HepG2 (cell line): ENCODE measurements around the gene MT4. TPM values are rescaled to one million over a fixed set of nuclear protein-coding genes. Genes with fewer than 3 reads are reported as not detected.

Experiments used
- CHD2 ChIP-seq: IDR thresholded peaks from 2 replicates; pipeline ENCODE4 v1.6.1; 2011; ENCODE audit warnings: low read depth, low read length, improper control_type of control experiment
- CHD4 ChIP-seq: fragments of 200-600 bp; sonication (generic); IDR thresholded peaks from 2 replicates; pipeline ENCODE4 v1.7.0; 2017; ENCODE audit warnings: mild to moderate bottlenecking, low read length, borderline replicate concordance
- ERF ChIP-seq: IDR thresholded peaks from 2 replicates; pipeline ENCODE4 v1.6.1; 2018; ENCODE audit warnings: missing biosample characterization, missing genetic modification reagents
- FOXP4 ChIP-seq: sonication (generic); formaldehyde crosslinking; IDR thresholded peaks from 2 replicates; pipeline ENCODE4 v1.4.0; 2020; ENCODE audit warnings: missing genetic modification reagents
- FUBP1 ChIP-seq: sonication (generic); formaldehyde crosslinking; IDR thresholded peaks from 2 replicates; pipeline ENCODE4 v1.5.1; 2020; ENCODE audit warnings: missing genetic modification reagents, mild to moderate bottlenecking, borderline replicate concordance
- HIC2 ChIP-seq: sonication (generic); formaldehyde crosslinking; IDR thresholded peaks from 2 replicates; pipeline ENCODE4 v1.9.0; 2022; ENCODE audit warnings: low read depth, missing genetic modification reagents
- HOXA9 ChIP-seq: sonication (generic); formaldehyde crosslinking; IDR thresholded peaks from 2 replicates; pipeline ENCODE4 v1.8.1; 2022; ENCODE audit warnings: missing genetic modification reagents, mild to moderate bottlenecking, moderate library complexity, borderline replicate concordance
- KLF16 ChIP-seq, 2 experiments: sonication (generic) in 1 of 2; formaldehyde crosslinking in 1 of 2; IDR thresholded peaks; 2 replicates each; pipeline versions ENCODE4 v1.6.1 to v1.8.0; 2016 to 2023; ENCODE audit warnings: missing genetic modification reagents in 2 of 2, missing compliant biosample characterization in 1 of 2
- KMT2B ChIP-seq: IDR thresholded peaks from 2 replicates; pipeline ENCODE4 v1.6.1; 2016; ENCODE audit warnings: missing genetic modification reagents, missing compliant biosample characterization
- MATR3 ChIP-seq: sonication (generic); formaldehyde crosslinking; IDR thresholded peaks from 2 replicates; pipeline ENCODE4 v1.4.0; 2020; ENCODE audit warnings: missing genetic modification reagents
- POLR2G ChIP-seq: fragments of 200-400 bp; formaldehyde crosslinking; IDR thresholded peaks from 2 replicates; pipeline ENCODE4 v1.6.1; 2018; ENCODE audit warnings: mild to moderate bottlenecking, low read depth, low read length, moderate library complexity
- SIN3A ChIP-seq: IDR thresholded peaks from 2 replicates; pipeline ENCODE4 v1.6.1; 2011; ENCODE audit warnings: low read depth, mild to moderate bottlenecking, control low read depth, low read length, borderline replicate concordance
- SP140L ChIP-seq: sonication (generic); formaldehyde crosslinking; IDR thresholded peaks from 2 replicates; pipeline ENCODE4 v1.4.0; 2020; ENCODE audit warnings: missing genetic modification reagents, borderline replicate concordance
- UBTF ChIP-seq: sonication (generic); formaldehyde crosslinking; IDR thresholded peaks from 2 replicates; pipeline ENCODE4 v1.4.0; 2020; ENCODE audit warnings: mild to moderate bottlenecking, missing genetic modification reagents
- ZGPAT ChIP-seq: IDR thresholded peaks from 2 replicates; pipeline ENCODE4 v1.6.1; 2016; ENCODE audit warnings: mild to moderate bottlenecking
- ZNF205 ChIP-seq: IDR thresholded peaks from 2 replicates; pipeline ENCODE4 v1.6.1; 2018; ENCODE audit warnings: missing biosample characterization, missing genetic modification reagents
- ZNF335 ChIP-seq: sonication (generic); formaldehyde crosslinking; IDR thresholded peaks from 2 replicates; pipeline ENCODE4 v1.4.0; 2020; ENCODE audit warnings: missing genetic modification reagents
- ZNF337 ChIP-seq: sonication (generic); formaldehyde crosslinking; IDR thresholded peaks from 2 replicates; pipeline ENCODE4 v1.5.1; 2020; ENCODE audit warnings: missing genetic modification reagents, low read depth, mild to moderate bottlenecking, borderline replicate concordance
- ZNF496 ChIP-seq: sonication (generic); formaldehyde crosslinking; IDR thresholded peaks from 2 replicates; pipeline ENCODE4 v1.8.1; 2023; ENCODE audit warnings: mild to moderate bottlenecking, moderate library complexity, missing genetic modification reagents; ENCODE audit not compliant: insufficient replicate concordance
- polyA plus RNA-seq, 8 experiments: library from polyadenylated mRNA; depleted of rRNA in 3 of 8; stranded (reverse) in 7 of 8; unstranded in 1 of 8; fragments of >200 nt; fragmentation: Illumina TruSeq in 4 of 8; extraction: Trizol in 4 of 8; gene quantifications; 2 replicates each; pipeline versions ENCODE4 v1.2.1 to v1.2.3, GENCODE V29; 2011 to 2016; ENCODE audit warnings: low read depth in 4 of 8, missing spikeins in 1 of 8, mixed read lengths in 1 of 8; ENCODE audit not compliant: insufficient read depth in 1 of 8
- total RNA-seq, 5 experiments: library from RNA; depleted of rRNA; stranded (reverse); fragments of >200 nt; fragmentation: Illumina TruSeq; extraction: Trizol; gene quantifications; 2 replicates each; pipeline ENCODE4 v1.2.3, GENCODE V29; 2016; ENCODE audit warnings: low read depth in 1 of 5

Gene MT4
- total and polyA plus RNA-seq, 2 of the 13 experiments (the other 11 are each of a cell fraction or from before 2014, with no cell fraction given) = not detected

- TF ChIP-seq ZNF205 (CRISPR knock-in tag) (0 out of 2 replicates have a peak, but pooled peaks have one; percentile 4), KMT2B (CRISPR knock-in tag) (peak; percentile 59), KLF16 (CRISPR knock-in tag; IDR thresholded peaks at IDR 0.05) (0 out of 4 replicates have a peak, but pooled peaks of 1 of the 2 experiments have one; percentile 24), FUBP1 (CRISPR knock-in tag) (0 out of 2 replicates have a peak, but pooled peaks have one; percentile 39), ZNF496 (CRISPR knock-in tag) (no peak), CHD2 (no peak), POLR2G (0 out of 2 replicates have a peak, but pooled peaks have one; percentile 0), UBTF (CRISPR knock-in tag) (0 out of 2 replicates have a peak, but pooled peaks have one; percentile 26), HIC2 (0 out of 2 replicates have a peak, but pooled peaks have one; percentile 11), ERF (peak; percentile 57; the same call in 1 of the 2 replicates), HOXA9 (CRISPR knock-in tag) (no peak), ZGPAT (CRISPR knock-in tag) (0 out of 2 replicates have a peak, but pooled peaks have one; percentile 13), SIN3A (peak; percentile 24; the same call in 1 of the 2 replicates), SP140L (CRISPR knock-in tag) (0 out of 2 replicates have a peak, but pooled peaks have one; percentile 43), MATR3 (CRISPR knock-in tag) (no peak), CHD4 (0 out of 2 replicates have a peak, but pooled peaks have one; percentile 4), ZNF335 (CRISPR knock-in tag) (0 out of 2 replicates have a peak, but pooled peaks have one; percentile 33), ZNF337 (CRISPR knock-in tag) (0 out of 2 replicates have a peak, but pooled peaks have one; percentile 4), FOXP4 (CRISPR knock-in tag) (0 out of 2 replicates have a peak, but pooled peaks have one; percentile 23)
Observed at GRCh38 chr16:56609463-56609921, 44.6 kb downstream of the MT4 start (continued).
